Measurements from ENCODE around the gene HES1. TPM values are rescaled to one million over a fixed set of nuclear protein-coding genes. Genes with fewer than 3 reads are reported as not detected.

The HES1 gene
- total RNA-seq, 2 experiments from 2014 or later = 2.3 to 2.5 TPM

- H3K9me3 Mint-ChIP-seq = no peaks in the 10 kb centered on the region
- no peak overlapping the region for H3K27ac Mint-ChIP-seq
- CTCF ChIA-PET = interaction anchor here (0.6 kb wide), 1 partner anchor 43 kb away, joined by 5 read pairs; no protein-coding TSS in a partner anchor
- intact Hi-C loops (cut with micrococcal nuclease) = no loop called here
- H3K27me3 Mint-ChIP-seq (ENCODE audit: low read depth) = peaks cover 3% of the 10 kb centered on the region
- H3K4me1 Mint-ChIP-seq (ENCODE audit: low read depth) = peaks cover 13% of the 10 kb centered on the region
- no peak for DNase-seq
- no peaks in the 10 kb centered on the region for H3K36me3 Mint-ChIP-seq (ENCODE audit: low read depth)
- no peak overlapping the region for H3K4me3 Mint-ChIP-seq
Measured at GRCh38 chr3:194105292-194105691, 30.7 kb upstream of the HES1 start.

DNA sequence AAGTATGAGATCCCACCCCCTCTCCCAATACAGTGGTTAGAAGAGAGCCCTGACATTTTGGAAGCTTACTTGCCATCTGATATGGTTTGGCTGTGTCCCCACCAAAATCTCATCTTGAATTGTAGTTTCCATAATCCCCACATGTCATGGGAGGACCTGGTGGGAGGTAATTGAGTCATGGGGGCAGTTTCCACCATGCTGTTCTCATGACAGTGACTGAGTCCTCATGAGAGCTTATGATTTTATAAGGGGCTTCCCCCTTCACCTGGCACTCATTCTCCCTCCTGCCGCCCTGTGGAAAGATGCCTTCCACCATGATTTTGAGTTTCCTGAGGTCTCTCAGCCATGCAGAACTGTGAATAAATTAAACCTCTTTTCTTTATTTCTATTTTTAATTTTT is 28.8 kb upstream of the HES1 start:
- H3K4me3 Mint-ChIP-seq = no peak overlapping the region
- no peak overlapping the region for H3K27ac Mint-ChIP-seq
- H3K4me1 Mint-ChIP-seq (ENCODE audit: low read depth) = peaks cover 13% of the 10 kb centered on the region
- peak; percentile 35 for DNase-seq
- peaks cover 3% of the 10 kb centered on the region for H3K27me3 Mint-ChIP-seq (ENCODE audit: low read depth)
- CTCF ChIA-PET = interaction anchor here (0.5 kb wide), 1 partner anchor 9 kb away, joined by 3 read pairs; no protein-coding TSS in a partner anchor
- H3K9me3 Mint-ChIP-seq = no peaks in the 10 kb centered on the region
- intact Hi-C loops (cut with micrococcal nuclease) = no loop called here
- no peaks in the 10 kb centered on the region for H3K36me3 Mint-ChIP-seq (ENCODE audit: low read depth)

GRCh38 chr3:194109192-194109863 is 26.6 kb upstream of the HES1 start:
- Mint-ChIP-seq H3K27ac (no peak overlapping the region), H3K4me3 (no peak overlapping the region), H3K36me3 (ENCODE audit: low read depth) (no peaks in the 10 kb centered on the region), H3K9me3 (no peaks in the 10 kb centered on the region), H3K27me3 (ENCODE audit: low read depth) (peaks cover 3% of the 10 kb centered on the region), H3K4me1 (ENCODE audit: low read depth) (peaks cover 5% of the 10 kb centered on the region)
- intact Hi-C loops (cut with micrococcal nuclease) = loop anchor here (2.0 kb wide), 1 partner anchor 51 kb away; no protein-coding TSS in a partner anchor
- CTCF ChIA-PET = interaction anchor here (0.6 to 0.9 kb wide), 2 partner anchors 293 to 321 kb away, joined by 3 to 6 read pairs; no protein-coding TSS in a partner anchor
- no peak for DNase-seq

DNA sequence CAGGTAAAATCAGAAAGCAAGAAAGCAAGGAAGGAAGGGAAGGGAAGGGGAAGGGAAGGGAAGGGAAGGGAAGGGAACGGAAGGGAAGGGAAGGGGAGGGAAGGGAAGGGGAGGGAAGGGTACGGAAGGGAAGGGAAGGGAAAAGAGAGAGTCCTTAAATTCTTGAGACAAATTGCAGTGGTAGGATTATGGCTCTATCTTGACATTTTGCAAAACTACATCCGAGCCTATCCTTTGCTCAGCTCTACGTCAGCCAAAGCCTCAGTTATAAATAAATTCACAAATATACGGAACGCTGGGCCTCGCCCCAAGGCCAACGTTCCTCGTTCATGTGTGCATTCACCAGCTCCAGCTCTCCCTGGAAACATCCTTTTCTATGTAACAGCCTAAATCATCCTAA is 25.5 kb upstream of the HES1 start:
- peaks cover 5% of the 10 kb centered on the region for H3K4me1 Mint-ChIP-seq (ENCODE audit: low read depth)
- intact Hi-C loops (cut with micrococcal nuclease) = no loop called here
- CTCF ChIA-PET = no interaction called here

DNA sequence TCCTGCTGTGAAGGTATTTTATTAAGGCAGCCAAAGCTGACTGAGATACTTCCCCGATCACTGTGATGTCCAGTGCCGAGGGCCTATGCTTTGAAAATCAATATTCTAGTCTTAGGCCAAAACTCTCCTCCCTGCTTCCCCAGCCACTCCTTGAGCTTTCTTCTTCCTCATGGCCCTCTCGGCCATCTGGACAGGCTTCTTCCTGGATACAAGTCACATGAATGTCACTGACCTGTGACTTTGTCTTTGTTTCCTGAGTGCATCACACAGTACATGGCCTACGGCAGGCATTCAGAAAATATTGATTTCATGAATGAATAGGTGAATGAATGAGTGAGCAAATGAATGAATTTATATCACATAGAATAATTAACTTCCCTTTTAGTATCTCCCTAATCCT is 24.6 kb upstream of the HES1 start:
- no peak for DNase-seq
- peaks cover 5% of the 10 kb centered on the region for H3K4me1 Mint-ChIP-seq (ENCODE audit: low read depth)
- CTCF ChIA-PET = no interaction called here
- H3K27me3 Mint-ChIP-seq (ENCODE audit: low read depth) = peaks cover 3% of the 10 kb centered on the region
- no peaks in the 10 kb centered on the region for H3K9me3 Mint-ChIP-seq
- H3K27ac Mint-ChIP-seq = no peak overlapping the region
- intact Hi-C loops (cut with micrococcal nuclease) = no loop called here
- no peak overlapping the region for H3K4me3 Mint-ChIP-seq
- H3K36me3 Mint-ChIP-seq (ENCODE audit: low read depth) = no peaks in the 10 kb centered on the region

More for the DNA sequence above, 25.5 kb upstream of the HES1 start:
- H3K36me3 Mint-ChIP-seq (ENCODE audit: low read depth) = no peaks in the 10 kb centered on the region
- H3K27me3 Mint-ChIP-seq (ENCODE audit: low read depth) = peaks cover 3% of the 10 kb centered on the region
- no peak overlapping the region for H3K27ac Mint-ChIP-seq
- DNase-seq = no peak
- H3K9me3 Mint-ChIP-seq = no peaks in the 10 kb centered on the region
- no peak overlapping the region for H3K4me3 Mint-ChIP-seq

- CTCF ChIA-PET = no interaction called here
- intact Hi-C loops (cut with micrococcal nuclease) = no loop called here
- Mint-ChIP-seq H3K36me3 (ENCODE audit: low read depth) (no peaks in the 10 kb centered on the region), H3K27me3 (ENCODE audit: low read depth) (peaks cover 4% of the 10 kb centered on the region), H3K9me3 (no peaks in the 10 kb centered on the region), H3K4me1 (ENCODE audit: low read depth) (no peaks in the 10 kb centered on the region), H3K4me3 (no peak overlapping the region), H3K27ac (no peak overlapping the region)
- no peak for DNase-seq
Measured at GRCh38 chr3:194112120-194113106, 23.5 kb upstream of the HES1 start.

DNA sequence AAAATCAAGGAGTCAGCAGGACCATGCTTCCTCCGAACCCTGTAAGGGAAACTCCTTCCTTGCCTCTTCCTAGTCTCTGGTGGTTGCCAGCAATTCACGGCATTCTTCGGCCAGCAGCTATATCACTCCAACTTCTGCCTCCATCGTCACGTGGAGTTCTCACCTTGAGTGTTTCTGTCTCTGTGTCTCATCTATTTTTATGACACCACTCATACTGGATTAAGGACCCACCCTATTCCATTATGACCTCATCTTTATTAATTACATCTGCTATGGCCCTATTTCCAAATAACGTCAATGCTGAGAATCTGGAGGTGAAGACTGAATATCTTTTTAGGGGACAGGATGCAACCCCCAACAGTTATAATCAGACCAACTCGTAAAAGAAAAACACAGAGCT is 21.8 kb upstream of the HES1 start:
- H3K4me1 Mint-ChIP-seq (ENCODE audit: low read depth) = no peaks in the 10 kb centered on the region
- CTCF ChIA-PET = interaction anchor here (0.6 kb wide), 1 partner anchor 143 kb away, joined by 6 read pairs; no protein-coding TSS in a partner anchor

GRCh38 chr3:194117104-194117845 is 18.7 kb upstream of the HES1 start:
- H3K27me3 Mint-ChIP-seq (ENCODE audit: low read depth) = peaks cover 2% of the 10 kb centered on the region
- H3K4me3 Mint-ChIP-seq = no peak overlapping the region
- no peaks in the 10 kb centered on the region for H3K4me1 Mint-ChIP-seq (ENCODE audit: low read depth)
- intact Hi-C loops (cut with micrococcal nuclease) = no loop called here
- CTCF ChIA-PET = no interaction called here
- no peak overlapping the region for H3K27ac Mint-ChIP-seq
- no peaks in the 10 kb centered on the region for H3K36me3 Mint-ChIP-seq (ENCODE audit: low read depth)
- H3K9me3 Mint-ChIP-seq = no peaks in the 10 kb centered on the region
- DNase-seq = no peak

More for the DNA sequence above, 21.8 kb upstream of the HES1 start:
- Mint-ChIP-seq H3K9me3 (no peaks in the 10 kb centered on the region), H3K27ac (no peak overlapping the region), H3K36me3 (ENCODE audit: low read depth) (no peaks in the 10 kb centered on the region), H3K27me3 (ENCODE audit: low read depth) (peaks cover 4% of the 10 kb centered on the region), H3K4me3 (no peak overlapping the region)
- intact Hi-C loops (cut with micrococcal nuclease) = no loop called here
- DNase-seq = no peak

- Mint-ChIP-seq H3K4me1 (ENCODE audit: low read depth) (no peaks in the 10 kb centered on the region), H3K27ac (no peak overlapping the region), H3K9me3 (no peaks in the 10 kb centered on the region), H3K27me3 (ENCODE audit: low read depth) (peaks cover 2% of the 10 kb centered on the region), H3K36me3 (ENCODE audit: low read depth) (no peaks in the 10 kb centered on the region), H3K4me3 (no peak overlapping the region)
- DNase-seq = no peak
- intact Hi-C loops (cut with micrococcal nuclease) = no loop called here
- CTCF ChIA-PET = no interaction called here
Measured at GRCh38 chr3:194118920-194119319, 17.0 kb upstream of the HES1 start.

DNA sequence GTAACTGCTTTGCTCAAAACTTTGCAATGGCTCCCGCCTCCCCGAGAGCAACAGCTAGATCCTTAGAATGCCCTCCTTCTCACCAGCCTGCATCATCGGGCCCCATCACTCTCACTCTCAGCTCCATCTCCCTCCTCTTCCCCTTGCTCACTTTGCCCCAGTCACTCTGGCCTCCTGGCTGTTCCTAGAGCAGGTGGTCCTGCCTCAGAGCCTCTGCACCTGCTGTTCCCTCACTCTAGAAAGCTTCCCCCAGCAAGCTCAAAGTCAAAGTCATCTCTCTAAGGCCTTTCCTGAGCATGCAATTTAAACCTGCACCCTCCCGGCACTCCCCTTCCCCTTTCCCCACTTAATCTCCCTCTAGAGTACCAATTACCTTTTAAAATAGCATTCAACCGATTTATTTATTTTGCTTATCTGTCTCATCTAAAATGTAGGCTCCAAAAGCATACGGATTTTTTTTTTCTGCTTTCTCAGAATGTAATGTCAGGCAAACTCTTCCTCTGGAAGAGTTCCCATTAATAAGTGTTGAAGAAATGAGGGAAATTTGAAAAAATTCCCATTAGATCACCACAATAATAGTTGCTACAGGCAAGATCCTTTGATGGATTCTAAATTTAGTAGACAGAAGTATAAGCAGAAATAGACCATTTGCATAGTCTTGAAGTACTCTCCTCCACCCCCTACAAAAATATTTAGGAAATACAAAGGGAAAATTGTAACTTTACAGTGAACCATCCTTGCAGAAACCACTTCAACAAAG is 15.9 kb upstream of the HES1 start:
- H3K4me3 Mint-ChIP-seq = no peak overlapping the region
- H3K4me1 Mint-ChIP-seq (ENCODE audit: low read depth) = no peaks in the 10 kb centered on the region
- DNase-seq = no peak
- CTCF ChIA-PET = no interaction called here
- intact Hi-C loops (cut with micrococcal nuclease) = no loop called here
- no peaks in the 10 kb centered on the region for H3K9me3 Mint-ChIP-seq
- no peak overlapping the region for H3K27ac Mint-ChIP-seq
- H3K27me3 Mint-ChIP-seq (ENCODE audit: low read depth) = peaks cover 2% of the 10 kb centered on the region
- H3K36me3 Mint-ChIP-seq (ENCODE audit: low read depth) = no peaks in the 10 kb centered on the region

DNA sequence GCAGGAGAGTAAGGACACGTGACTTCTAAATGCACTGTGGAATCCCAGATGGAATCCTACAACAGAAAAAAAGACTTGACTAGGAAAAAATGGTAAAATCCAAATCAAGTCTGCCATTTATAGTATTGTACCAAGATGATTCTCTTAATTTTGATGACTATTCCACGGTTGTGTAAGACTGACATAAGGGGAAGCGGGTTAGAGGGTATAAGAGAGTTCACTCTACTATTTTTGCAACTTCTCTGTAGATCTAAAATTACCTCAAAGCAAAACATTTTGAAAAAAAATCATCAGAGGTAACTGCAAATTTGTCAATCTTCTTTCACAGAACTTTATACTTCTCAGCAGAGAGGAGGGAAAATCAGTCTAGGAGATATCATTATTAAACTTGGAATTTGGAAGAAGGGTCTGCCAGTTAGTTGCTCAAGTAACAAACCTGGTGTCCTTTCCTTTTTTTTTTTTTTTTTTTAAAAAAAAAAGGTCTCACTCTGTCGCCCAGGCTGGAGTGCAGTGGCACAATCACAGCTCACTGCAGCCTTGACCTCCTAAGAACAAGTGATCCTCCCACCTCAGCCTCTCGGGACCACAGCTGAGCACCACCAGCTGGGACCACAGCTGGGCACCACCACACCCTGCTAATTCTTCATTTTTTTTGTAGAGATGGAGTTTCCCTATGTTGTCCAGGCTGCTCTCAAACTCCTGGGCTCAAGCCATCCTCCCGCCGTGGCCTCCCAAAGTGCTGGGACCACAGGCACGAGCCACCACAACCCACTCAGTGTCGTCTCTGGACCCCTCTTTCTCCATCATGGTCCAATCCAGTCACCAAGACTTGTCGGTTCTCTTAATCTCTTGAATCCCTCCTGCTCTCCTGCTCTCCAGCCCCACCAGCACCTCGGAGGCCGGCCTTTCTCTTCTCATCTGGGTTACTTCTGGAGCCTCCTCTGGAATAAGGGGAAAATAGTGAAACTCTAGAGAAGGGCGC is 14.9 kb upstream of the HES1 start:
- no peaks in the 10 kb centered on the region for H3K36me3 Mint-ChIP-seq (ENCODE audit: low read depth)
- peaks cover 2% of the 10 kb centered on the region for H3K27me3 Mint-ChIP-seq (ENCODE audit: low read depth)
- H3K9me3 Mint-ChIP-seq = no peaks in the 10 kb centered on the region

More for the DNA sequence above, 14.9 kb upstream of the HES1 start:
- no peak overlapping the region for H3K27ac Mint-ChIP-seq
- CTCF ChIA-PET = no interaction called here
- intact Hi-C loops (cut with micrococcal nuclease) = no loop called here
- H3K4me1 Mint-ChIP-seq (ENCODE audit: low read depth) = no peaks in the 10 kb centered on the region
- DNase-seq = no peak
- H3K4me3 Mint-ChIP-seq = no peak overlapping the region
